Keratinocyte (primary cell): ENCODE results near the gene CWF19L1.

ENCODE experiments used
- EZH2 ChIP-seq: IDR thresholded peaks from one replicate; pipeline ENCODE4 v1.6.1; 2012; ENCODE audit warnings: inconsistent platforms, mild to moderate bottlenecking, low read length, moderate library complexity
- TF ChIP-seq, protein P1 (sequence below), 3 experiments: IDR thresholded peaks in 1 of 3; conservative IDR thresholded peaks in 1 of 3; optimal IDR thresholded peaks in 1 of 3; 2 replicates in 2 of 3; 3 replicates in 1 of 3; pipeline versions ENCODE3 to v1.5.1; 2011; ENCODE audit warnings: low read length in 3 of 3, mild to moderate bottlenecking in 3 of 3, moderate library complexity in 2 of 3, control low read depth in 1 of 3, inconsistent platforms in 1 of 3; ENCODE audit not compliant: insufficient read depth in 2 of 3; ENCODE audit errors: extremely low read depth in 1 of 3

DNA sequence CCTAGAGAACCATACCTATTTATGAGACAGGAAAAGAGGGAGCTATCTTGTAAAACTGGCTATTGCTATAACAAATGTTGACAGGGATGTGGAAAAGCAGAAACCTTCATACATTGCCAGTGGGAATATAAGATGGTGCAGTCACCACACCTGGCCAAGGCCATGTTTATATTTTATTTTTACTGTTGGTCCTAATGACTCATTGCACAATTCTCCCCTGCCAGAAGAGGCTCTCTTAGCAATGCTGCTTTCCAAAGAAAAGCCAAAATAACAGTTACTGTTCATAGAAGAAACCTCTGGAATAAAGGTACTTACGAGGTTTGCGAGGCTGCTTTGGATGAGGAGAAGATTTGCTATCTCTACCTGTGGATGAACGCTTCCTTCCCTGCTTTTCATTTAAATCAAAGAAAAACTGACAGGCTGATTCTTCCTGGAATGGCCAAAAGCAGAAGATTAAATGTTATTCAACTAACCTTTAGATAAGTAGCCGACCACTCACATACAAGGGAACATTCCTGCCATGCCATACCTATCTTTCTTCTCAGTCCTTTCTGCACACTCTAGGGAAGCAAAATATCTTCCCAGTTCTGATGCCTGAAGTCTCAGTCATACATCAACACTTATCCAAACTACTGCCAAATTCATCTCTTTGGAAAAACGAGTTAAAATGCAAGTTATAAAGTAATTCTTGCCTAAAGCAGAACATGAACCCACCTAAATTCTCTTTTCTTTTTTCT is 21.8 kb downstream of the CWF19L1 start:
- TF ChIP-seq, protein P1, sequence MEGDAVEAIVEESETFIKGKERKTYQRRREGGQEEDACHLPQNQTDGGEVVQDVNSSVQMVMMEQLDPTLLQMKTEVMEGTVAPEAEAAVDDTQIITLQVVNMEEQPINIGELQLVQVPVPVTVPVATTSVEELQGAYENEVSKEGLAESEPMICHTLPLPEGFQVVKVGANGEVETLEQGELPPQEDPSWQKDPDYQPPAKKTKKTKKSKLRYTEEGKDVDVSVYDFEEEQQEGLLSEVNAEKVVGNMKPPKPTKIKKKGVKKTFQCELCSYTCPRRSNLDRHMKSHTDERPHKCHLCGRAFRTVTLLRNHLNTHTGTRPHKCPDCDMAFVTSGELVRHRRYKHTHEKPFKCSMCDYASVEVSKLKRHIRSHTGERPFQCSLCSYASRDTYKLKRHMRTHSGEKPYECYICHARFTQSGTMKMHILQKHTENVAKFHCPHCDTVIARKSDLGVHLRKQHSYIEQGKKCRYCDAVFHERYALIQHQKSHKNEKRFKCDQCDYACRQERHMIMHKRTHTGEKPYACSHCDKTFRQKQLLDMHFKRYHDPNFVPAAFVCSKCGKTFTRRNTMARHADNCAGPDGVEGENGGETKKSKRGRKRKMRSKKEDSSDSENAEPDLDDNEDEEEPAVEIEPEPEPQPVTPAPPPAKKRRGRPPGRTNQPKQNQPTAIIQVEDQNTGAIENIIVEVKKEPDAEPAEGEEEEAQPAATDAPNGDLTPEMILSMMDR (optimal IDR thresholded peaks at IDR 0.05 in 1 of 3, IDR thresholded peaks at IDR 0.05 in 1 of 3, conservative IDR thresholded peaks at IDR 0.05 in 1 of 3; ENCODE audit: extremely low read depth in 1 of 3, insufficient read depth in 2 of 3, low read length in 3 of 3) = no peak
- no peak for TF ChIP-seq EZH2
